ENCODE data around the gene SAMD8.
"Not testable (repeated sequence)": the region's sequence is repeated elsewhere in the genome, so short reads cannot be mapped to it uniquely, and the experiment has no call there.

- not testable (repeated sequence) for TF ChIP-seq CTCF (IDR thresholded peaks at IDR 0.05); POLR2AphosphoS5 (IDR thresholded peaks at IDR 0.05); POLR2A (IDR thresholded peaks at IDR 0.05; ENCODE audit: low read depth)
These were observed 88.5 kb downstream of the SAMD8 start for GRCh38 chr10:75199949-75200348.

All from esophagus muscularis mucosa (tissue), 3 donors.